Cardiac muscle cell (in vitro differentiated cells and primary cell): Measurements from ENCODE around the gene MYO1E. TPM values are rescaled to one million over a fixed set of nuclear protein-coding genes. Genes with fewer than 3 reads are reported as not detected.

Experiments
- DNase-seq, 2 donors: peaks; one replicate each; pipeline versions ENCODE4 v3.0.0 to v3.0.0-alpha.2; 2010 to 2017; ENCODE audit warnings: low read depth in 1 of 2, low spot score in 1 of 2
- H3K27ac ChIP-seq: fragments of 200-600 bp; sonication (generic); 2 replicates; pipeline ENCODE4 v1.5.1; 2016
- H3K27me3 ChIP-seq: fragments of 200-600 bp; sonication (generic); 2 replicates; pipeline ENCODE4 v1.6.0; 2016; ENCODE audit warnings: control low read depth
- H3K36me3 ChIP-seq: fragments of 200-600 bp; sonication (generic); 2 replicates; pipeline ENCODE4 v1.5.1; 2016; ENCODE audit warnings: control low read depth
- H3K4me1 ChIP-seq: fragments of 200-600 bp; sonication (generic); 2 replicates; pipeline ENCODE4 v1.8.1; 2017; ENCODE audit warnings: low read depth, mild to moderate bottlenecking, mixed run types
- H3K4me3 ChIP-seq: fragments of 200-600 bp; sonication (generic); 2 replicates; pipeline ENCODE4 v1.5.1; 2016; ENCODE audit warnings: mild to moderate bottlenecking
- H3K9me3 ChIP-seq: fragments of 200-600 bp; sonication (generic); 2 replicates; pipeline ENCODE4 v1.5.1; 2017; ENCODE audit warnings: low read depth, mild to moderate bottlenecking, control low read depth
- polyA plus RNA-seq: library from polyadenylated mRNA; unstranded; fragments of >200 nt; fragmentation: Nextera tagmentation; extraction: Ambion mirVana; gene quantifications from 2 replicates; pipeline ENCODE4 v1.2.1, GENCODE V29; 2016
- total RNA-seq: library from RNA; depleted of rRNA; stranded (reverse); fragments of >200 nt; gene quantifications from 2 replicates; pipeline ENCODE4 v1.2.3, GENCODE V29; 2016
- TF ChIP-seq, protein P1 (sequence below): IDR thresholded peaks from 2 replicates; pipeline ENCODE4 v1.5.1; 2012; ENCODE audit warnings: low read depth, mild to moderate bottlenecking, low read length

MYO1E gene
- total and polyA plus RNA-seq, 2 experiments from 2014 or later = 22.0 to 27.7 TPM

DNA sequence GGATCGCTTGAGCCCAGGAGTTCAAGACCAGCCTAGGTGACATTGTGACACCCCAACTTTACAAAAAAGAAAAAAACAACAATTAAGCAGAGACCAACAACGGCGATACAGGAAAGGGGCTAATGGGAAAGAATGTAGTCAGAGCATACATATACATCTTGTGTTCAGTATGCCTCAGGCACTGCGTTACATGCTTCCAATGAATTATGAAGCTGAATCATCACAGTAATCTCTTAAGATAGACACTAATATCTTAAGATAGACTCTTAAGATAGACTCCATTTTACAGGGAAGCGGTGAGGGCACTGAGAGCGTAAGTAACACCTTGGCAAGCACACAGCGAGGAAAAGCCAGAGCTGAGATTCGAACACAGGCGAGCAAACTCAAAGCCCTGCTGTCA is 172.1 kb downstream of the MYO1E start:
- Histone ChIP-seq H3K4me3 (no peak overlapping the region), H3K27me3 (no peaks in the 10 kb centered on the region), H3K27ac (no peak overlapping the region), H3K4me1 (no peaks in the 10 kb centered on the region), H3K36me3 (peaks cover 3% of the 10 kb centered on the region), H3K9me3 (no peaks in the 10 kb centered on the region)
- no peak for DNase-seq
- TF ChIP-seq, protein P1, sequence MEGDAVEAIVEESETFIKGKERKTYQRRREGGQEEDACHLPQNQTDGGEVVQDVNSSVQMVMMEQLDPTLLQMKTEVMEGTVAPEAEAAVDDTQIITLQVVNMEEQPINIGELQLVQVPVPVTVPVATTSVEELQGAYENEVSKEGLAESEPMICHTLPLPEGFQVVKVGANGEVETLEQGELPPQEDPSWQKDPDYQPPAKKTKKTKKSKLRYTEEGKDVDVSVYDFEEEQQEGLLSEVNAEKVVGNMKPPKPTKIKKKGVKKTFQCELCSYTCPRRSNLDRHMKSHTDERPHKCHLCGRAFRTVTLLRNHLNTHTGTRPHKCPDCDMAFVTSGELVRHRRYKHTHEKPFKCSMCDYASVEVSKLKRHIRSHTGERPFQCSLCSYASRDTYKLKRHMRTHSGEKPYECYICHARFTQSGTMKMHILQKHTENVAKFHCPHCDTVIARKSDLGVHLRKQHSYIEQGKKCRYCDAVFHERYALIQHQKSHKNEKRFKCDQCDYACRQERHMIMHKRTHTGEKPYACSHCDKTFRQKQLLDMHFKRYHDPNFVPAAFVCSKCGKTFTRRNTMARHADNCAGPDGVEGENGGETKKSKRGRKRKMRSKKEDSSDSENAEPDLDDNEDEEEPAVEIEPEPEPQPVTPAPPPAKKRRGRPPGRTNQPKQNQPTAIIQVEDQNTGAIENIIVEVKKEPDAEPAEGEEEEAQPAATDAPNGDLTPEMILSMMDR = no peak

DNA sequence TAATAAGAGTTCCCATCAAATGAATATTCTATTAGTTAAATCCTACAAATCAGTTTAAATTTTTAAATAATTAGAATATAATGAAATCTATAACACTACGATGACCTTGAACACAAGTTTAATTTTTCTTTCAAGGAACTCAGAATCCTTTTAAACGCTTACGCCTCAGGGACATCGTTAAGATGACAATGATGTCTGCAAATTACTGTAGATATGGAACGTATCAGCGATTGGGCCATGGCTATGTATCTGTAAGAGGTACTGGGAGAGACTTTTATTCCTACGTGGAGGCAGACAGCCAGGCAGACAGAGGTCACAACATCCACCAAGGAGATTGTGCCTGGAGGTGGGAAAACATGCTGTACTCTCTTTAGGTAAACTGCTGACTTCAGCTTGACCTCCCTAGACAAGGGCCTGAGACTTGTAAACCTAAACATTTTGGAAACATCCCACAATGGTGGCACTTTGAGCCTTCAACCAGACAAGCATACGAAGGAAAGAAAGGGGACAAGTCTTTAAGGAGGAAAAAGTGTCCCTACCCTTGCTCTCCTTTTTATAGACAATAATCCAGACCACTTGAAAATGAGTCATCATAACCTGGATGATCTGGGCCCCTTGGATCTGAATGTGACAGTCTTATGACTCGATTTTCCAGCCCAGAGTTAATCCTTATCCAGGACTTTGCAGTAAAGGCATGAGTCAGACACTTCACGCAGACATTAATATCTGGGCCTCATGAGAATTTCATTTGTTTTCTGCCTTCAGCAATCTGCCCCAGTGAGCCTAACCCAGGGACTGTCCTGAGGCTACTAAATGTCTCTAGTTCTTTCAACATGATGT is 172.8 kb downstream of the MYO1E start:
- Histone ChIP-seq H3K4me1 (no peaks in the 10 kb centered on the region), H3K4me3 (no peak overlapping the region), H3K9me3 (no peaks in the 10 kb centered on the region), H3K27ac (no peak overlapping the region), H3K36me3 (no peaks in the 10 kb centered on the region), H3K27me3 (no peaks in the 10 kb centered on the region)
- peak in 1 of 2 donors; percentile 54 for DNase-seq
- TF ChIP-seq, protein P1 = no peak

DNA sequence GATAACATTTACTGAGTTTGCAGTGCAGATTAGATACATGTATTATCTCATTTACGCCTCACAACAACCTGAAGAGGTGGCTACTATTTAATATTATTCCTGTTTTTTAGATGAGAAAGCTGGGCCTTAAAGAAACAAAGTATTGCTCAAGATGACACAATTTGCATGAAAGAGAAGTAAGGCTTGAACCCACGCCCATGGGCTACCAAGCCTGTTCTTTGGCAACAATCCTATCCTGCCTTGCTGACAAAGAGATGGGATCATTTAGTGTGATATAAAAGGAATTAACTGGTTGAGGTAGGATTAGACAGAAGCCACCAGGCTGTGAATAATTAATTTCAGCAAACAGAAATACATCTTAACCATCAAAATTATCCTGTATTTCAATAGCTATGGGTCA is 175.2 kb downstream of the MYO1E start:
- no peaks in the 10 kb centered on the region for H3K27me3 ChIP-seq
- H3K4me3 ChIP-seq = no peak overlapping the region
- H3K27ac ChIP-seq = no peak overlapping the region
- H3K9me3 ChIP-seq = no peaks in the 10 kb centered on the region
- H3K4me1 ChIP-seq = no peaks in the 10 kb centered on the region
- H3K36me3 ChIP-seq = no peaks in the 10 kb centered on the region
- TF ChIP-seq, protein P1 = no peak
- no peak for DNase-seq

DNA sequence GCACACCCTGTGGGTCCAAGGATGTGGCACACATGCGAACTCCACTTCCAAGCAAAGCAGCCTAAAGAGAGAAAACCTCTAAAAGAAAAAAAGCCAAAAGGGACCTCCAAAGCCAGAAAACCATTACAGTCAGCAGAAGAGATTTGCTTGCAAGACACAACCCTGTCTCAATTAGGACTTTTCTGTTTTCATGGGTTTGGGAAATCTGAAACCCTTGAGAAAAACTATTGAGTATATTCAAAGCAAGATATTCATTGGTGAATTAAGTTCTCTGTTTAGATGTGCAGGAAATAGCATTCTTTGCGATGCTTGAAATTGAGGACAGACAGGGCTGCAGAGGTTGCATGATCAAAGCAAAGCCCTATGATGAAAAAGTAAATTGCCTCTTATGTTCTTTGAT is 176.3 kb downstream of the MYO1E start:
- Histone ChIP-seq H3K36me3 (no peaks in the 10 kb centered on the region), H3K4me3 (no peak overlapping the region), H3K27me3 (no peaks in the 10 kb centered on the region), H3K9me3 (no peaks in the 10 kb centered on the region), H3K4me1 (no peaks in the 10 kb centered on the region), H3K27ac (no peak overlapping the region)
- no peak for DNase-seq
- TF ChIP-seq, protein P1 = no peak

DNA sequence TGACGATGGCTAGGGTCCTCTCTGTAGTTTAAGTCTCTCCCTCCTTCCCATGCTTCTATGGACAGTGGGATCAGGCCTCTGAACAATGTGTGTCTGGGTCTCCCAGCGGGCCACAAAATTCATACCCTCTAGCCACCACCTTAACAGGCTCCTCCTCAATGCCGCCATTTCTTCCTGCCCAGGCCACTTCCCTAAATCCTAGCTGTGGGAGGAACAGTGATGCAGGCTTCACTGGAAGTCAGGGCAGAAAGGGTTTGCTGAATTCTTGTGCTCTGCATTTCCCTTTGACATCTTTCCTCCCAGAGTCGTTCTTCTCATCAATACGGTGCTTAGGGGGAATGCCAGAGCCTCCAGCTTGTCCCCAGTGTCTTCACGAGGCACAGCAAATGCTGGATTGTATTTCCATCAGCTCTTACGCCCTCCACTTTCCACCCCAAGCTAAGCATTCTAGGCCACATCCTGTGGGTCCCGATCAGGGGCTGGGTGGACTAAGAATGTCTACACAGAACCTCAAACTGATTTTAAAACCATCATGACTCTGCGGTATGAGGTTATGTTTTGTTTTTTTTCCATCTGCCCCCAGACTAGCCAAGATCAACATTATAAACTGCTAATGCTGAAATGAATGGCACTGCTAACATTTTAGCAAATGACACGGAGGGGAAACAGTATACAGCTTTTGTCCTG is 177.9 kb downstream of the MYO1E start:
- no peaks in the 10 kb centered on the region for H3K9me3 ChIP-seq
- TF ChIP-seq, protein P1 = no peak
- no peak overlapping the region for H3K27ac ChIP-seq
- no peaks in the 10 kb centered on the region for H3K36me3 ChIP-seq
- H3K4me3 ChIP-seq = no peak overlapping the region
- H3K4me1 ChIP-seq = no peaks in the 10 kb centered on the region
- no peak for DNase-seq
- H3K27me3 ChIP-seq = no peaks in the 10 kb centered on the region
